ENCODE results near the gene STPG1.

The STPG1 gene

DNA sequence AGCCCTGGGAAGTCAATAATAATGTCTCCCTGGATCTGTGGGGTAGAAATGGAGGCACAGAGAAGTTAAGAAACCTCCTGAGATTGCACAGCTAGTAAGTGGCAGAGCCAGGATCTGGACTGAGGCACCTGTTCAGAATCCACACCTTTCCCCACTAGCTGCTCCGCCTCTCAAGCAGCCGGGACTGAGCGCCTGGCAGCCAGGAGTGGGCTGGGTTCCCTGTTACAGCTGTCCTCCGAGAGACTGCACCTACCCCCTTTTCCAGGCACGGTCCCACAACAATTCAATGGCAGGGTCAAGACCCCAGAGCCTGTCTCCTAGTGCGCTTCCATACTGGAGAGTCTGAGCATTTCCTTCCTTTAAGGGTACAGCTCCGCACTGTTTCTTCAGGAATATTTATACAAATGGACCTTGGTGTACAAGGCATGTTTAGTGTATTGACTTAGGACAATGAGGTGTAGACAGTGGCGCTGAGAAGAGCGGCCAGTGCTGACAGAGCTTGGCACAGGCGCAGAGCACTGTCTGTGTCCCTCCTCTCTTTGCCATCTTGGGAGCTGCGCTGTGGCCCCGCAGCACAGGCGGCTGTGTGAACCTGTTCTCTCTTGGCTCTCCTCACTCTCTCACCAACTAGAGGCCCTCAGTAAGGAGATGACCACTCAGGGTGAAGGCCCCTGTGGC lies 70.0 kb downstream of the STPG1 start:
- DNase-seq (ENCODE audit: low read depth, low spot score): no peak

DNA sequence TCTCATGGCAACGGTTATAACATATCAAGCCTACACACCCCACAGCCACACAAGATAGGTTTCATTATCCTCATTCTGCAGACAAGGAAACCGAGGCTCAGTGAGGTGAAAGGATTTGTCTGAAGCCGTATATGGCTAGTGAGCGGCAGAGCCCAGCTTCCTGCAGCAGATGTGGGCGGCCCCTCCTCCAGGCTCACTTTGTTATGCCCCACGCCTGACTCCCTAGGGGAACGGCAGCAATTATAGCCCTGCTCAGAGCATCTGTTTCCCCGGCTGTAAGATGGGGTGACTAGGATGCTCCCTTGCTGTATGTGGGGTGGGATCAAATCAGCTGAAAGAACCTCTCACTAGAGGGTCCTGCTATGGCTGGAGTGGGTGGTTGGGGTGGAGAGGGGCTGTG lies 72.3 kb downstream of the STPG1 start:
- no peak for DNase-seq (ENCODE audit: low read depth, low spot score)

DNA sequence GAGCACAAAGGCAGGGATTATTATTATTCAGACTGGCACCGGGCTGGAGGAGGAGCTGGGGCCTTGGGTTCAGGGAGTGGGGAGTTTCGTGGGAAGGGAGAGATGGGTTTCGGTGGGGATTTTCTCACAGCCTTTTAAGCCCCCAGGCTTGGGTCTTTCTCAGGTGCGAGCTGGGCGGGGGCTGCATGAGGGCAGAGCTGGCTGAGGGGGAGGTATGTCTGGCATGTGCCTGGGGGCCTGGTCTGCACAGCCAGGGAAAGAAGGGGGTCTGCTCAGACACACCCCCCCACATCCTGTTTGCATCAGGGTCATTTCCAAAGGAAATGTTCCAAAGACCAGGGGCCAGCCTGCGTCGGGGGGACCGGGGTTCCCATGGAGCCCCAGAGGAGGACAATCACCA lies 72.8 kb downstream of the STPG1 start:
- no peak for DNase-seq (ENCODE audit: low read depth, low spot score)

DNA sequence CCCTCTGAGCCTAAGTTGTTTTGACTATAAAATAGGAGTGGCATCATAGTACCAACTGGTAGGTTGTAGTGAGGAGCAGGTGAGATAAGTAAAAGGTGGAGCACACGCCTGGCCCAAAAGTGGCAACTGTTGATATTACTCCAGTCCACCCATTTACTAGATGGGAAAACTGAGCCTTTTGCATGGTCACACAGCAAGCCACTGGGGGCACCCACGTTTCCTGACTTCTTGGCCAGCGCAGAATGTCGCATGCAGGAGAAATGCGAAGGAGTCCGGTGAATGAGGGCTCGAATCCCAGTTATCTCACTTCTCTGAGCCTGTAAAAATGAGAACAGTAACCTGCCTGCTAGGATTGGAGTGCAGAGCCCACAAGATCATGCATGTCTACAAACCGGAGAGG lies 73.6 kb downstream of the STPG1 start:
- DNase-seq (ENCODE audit: low read depth, low spot score): no peak

DNA sequence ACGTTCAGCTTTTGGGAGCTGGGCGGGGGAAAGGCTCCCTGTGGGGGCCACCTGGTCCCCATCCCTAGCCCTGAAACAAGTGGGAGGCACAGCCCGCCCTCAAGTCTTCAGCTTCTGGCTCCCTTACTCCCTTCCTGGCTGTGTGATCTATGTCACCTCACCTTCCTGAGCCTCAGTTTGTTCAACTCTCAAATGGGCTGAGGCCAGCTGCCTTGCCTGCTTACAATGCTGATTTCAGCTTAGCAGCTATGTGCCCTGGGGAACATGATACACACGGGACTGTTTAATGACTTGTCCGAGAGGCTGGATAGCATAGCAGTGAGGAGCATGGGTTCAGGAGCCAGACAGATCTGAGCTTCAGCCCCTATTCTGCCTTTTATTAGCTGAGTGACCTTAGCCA lies 75.1 kb downstream of the STPG1 start:
- DNase-seq (ENCODE audit: low read depth, low spot score): no peak

DNA sequence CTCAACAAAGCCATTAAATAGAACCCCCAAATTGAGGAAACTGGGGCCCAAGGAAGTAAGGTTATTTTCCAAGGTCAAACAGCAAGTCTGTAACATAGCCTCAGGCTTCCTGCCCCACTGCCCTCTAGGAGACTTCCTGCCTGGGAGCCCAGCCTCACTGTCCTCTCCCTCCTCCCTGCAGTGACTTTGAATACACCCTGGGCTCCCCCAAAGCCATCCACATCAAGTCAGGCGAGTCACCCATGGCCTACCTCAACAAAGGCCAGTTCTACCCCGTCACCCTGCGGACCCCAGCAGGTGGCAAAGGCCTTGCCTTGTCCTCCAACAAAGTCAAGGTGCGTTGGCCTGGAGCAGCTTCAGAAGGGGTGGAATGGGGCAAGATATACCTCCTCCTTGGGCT lies 76.1 kb downstream of the STPG1 start:
- DNase-seq (ENCODE audit: low read depth, low spot score): no peak

DNA sequence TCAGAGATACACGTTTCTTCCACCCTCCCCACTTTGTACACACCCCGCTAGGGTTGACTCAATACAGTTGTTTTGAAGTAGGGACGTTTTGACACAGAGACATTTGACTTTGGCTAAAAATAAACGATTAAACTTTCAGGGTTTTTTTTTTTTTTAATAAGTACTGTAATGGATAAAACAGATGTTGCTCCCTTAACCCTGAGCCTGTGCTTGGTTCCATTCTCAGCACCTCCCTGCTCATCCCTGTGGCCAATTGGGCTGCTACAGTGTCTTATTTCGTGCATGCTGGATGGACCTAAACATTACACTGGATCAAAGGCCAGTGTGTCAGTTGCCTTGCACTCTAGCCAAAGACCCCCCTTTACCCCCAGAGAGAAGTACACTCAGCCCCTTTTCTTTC lies 77.5 kb downstream of the STPG1 start:
- no peak for DNase-seq (ENCODE audit: low read depth, low spot score)

DNA sequence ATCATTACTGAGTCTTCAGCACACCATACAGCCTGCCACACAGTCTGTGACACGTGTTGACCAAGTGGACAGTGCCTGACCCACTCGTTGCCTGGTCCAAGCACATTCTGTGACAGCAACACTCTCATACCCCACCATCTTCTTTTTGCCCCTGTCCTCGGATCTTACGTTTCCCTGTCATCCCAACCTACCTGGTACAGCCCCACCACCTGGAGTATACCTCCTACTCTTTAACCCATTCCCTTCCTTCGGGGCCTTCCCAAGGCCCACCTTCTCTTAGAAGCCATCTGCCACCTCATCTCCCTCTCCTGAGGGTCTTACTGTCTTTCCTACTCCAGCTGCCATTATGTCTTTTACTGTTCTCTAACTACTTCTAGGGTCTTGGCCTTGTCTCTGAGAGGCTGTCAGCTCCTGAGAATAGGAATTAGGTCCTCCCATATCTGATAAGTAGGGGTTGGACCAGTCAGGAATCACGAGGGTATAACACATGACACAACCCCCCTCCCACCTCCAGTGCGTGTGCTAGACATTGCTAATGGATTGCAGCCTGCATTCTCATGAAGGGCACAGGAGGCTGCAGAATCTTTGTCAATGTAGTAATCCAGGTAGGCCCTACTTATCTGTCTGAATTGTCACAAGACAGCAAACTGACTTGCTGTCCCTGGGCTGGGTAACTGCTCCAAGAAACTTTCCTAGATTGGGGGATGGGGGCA lies 81.5 kb downstream of the STPG1 start:
- no peak for DNase-seq (ENCODE audit: low read depth, low spot score)

DNA sequence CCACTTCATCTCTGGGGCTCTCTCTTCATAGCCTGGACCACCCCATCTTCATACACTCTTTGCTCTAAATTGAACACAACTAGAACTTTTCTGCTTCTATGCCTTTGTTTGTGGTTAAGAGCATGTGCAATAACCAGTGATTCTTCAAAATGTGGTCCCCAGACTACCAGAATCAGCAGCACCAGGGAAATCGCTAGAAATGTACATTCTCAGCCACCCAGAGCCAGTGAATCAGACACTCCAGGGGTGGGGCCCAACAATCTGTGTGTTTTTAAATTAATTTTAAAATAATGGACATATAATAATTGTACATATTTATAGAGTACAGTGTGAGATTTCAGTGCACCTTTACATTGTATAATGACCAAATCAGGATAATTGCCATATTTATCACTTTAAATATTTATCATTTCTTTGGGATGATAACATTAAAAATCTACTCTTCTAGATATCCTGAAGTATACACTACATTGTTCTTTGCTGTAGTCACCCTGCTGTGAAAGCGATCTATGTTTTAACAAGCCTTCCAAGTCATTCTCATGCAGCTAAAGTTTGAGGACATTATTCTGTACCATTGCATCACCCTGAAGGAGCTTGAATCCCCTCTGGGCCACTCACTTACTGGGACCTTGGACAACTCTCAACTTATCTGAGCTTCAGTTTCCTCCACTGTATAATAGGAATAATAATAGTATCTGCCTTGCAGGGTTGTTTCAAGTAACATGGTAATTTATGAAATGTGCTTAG lies 83.6 kb downstream of the STPG1 start:
- no peak for DNase-seq (ENCODE audit: low read depth, low spot score)

DNA sequence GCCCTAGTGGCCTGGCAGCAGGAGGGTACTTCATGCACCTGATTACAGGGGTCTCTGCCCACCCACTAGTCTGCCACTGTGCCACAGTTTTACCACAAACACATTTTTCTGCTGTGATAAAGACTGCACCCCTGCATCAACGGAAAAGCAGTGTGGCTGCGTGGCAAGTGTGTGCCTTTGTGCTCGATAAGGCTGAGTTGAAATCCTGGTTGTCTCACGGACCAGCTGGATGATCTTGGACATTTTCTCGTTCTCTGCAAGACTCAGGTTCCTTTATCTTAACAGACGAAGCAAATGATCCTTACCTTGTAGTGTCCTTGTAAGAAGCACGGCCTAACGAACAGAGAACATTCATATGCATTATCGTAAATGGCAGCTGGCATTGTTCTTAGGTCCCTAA lies 84.3 kb downstream of the STPG1 start:
- DNase-seq (ENCODE audit: low read depth, low spot score): no peak

DNA sequence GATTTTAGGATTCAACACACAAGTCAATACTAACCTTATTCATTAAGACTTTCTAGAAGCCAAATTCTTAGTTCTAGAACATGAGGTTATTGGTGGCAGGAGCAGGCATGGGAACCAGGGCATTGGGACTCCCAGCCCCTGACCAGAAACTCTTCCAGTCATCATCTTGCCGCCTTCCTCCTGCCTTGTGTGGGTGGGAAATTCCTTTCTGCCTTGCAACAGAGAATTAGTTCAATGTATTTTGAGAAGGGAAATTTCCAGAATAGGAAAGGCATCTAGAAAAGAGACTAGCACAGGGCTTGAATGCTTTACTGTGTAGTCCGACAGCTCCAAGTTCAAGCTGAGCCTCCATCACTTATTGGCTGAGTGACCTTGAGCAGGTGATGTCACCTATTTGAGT lies 85.7 kb downstream of the STPG1 start:
- DNase-seq (ENCODE audit: low read depth, low spot score): no peak

DNA sequence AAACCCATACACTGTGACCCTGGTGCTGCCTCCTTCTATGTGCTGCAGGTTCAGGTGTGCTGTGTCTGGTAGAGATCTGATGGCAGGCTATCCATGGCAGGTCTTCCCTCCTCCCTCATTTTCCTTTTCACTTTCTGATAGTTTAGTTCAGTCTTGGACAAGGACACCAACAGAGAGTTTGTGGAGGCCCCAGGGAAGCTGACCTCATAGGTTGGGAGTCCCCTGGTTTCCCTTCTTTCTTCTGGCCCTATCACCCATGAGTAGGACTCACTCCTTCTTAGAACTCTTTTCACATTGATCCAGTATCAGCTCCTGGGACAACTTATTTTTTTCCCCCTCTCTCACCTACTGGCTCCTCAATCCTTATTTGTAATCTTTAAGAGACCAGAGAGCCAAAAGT lies 86.1 kb downstream of the STPG1 start:
- no peak for DNase-seq (ENCODE audit: low read depth, low spot score)

DNA sequence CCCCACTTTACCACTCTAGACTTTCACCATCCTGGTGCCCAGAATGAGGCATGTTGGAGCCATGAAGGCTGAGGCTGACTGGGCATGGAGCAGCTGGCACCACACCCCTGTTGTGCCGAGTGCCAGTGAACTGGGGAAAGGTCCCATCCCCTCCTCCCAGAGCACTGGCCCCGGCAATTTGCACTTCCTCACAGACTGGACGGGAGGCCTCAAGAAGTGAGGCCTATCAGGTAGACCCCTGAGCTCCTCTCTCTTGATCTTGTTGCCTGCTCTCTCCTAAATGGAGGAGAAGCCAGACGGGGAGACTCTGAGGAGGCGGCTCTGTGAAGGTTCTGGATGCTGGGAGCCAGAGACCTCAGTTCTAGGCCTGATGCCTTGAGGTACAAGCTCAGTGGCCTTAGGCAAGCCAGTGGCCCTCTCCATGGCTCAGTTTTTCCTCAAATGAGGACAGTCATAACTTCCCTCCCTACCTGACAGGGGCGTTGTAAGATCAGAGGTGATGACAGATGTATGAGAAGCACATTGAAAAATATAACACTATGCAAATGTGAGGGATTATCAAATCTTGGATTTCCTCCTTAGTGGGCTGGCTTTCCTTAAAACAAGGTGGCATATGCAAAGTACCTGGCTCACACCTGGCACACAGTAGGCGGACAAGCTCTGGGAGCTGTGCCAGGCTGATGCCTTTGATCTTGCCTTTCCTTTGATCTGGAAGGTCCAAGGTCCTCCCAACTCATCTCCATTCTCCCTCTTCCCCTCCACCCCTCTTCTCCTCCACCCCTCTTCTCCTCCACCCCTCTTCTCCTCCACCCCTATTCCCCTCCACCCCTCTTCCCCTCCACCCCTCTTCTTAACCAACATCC lies 87.8 kb downstream of the STPG1 start:
- DNase-seq (ENCODE audit: low read depth, low spot score): no peak

DNA sequence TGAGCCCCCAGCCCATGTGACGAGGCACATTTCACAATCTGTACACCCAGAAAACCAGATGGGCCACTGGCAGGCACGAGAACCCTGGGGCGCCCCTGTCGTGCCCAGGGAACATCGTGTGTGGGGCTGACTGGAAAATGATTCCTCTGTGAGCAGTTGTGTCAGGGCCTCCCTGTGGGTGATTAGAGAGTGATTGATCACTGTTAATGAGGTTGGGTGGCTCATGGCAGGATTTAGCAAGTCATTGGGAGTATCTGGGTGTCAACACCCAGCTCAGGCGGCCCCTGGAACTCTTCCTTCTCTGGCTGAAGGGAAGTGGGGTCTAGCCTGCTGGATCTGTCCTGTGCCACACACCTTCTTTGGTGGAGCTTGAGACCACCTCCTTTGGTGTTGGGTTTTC lies 88.7 kb downstream of the STPG1 start:
- no peak for DNase-seq (ENCODE audit: low read depth, low spot score)

DNA sequence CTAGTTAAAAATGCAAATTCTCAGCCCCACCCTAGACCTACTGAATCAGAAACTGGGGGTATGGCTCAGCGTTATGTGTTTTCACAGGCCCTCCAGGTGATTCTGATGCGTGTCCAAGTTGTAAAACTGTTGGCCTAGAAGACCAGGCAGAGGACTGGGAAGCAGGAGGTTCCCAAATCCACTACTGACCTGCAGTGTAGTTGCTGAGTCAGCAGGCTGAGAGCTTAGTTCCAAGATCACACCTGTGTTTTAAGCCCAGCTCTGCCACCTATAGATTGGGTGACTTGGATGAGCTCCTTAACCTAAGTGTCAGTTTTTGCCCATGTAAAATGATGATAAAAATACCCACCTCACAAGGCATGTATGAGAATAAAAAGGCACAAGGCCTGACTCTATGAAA lies 90.3 kb downstream of the STPG1 start:
- DNase-seq (ENCODE audit: low read depth, low spot score): no peak

DNA sequence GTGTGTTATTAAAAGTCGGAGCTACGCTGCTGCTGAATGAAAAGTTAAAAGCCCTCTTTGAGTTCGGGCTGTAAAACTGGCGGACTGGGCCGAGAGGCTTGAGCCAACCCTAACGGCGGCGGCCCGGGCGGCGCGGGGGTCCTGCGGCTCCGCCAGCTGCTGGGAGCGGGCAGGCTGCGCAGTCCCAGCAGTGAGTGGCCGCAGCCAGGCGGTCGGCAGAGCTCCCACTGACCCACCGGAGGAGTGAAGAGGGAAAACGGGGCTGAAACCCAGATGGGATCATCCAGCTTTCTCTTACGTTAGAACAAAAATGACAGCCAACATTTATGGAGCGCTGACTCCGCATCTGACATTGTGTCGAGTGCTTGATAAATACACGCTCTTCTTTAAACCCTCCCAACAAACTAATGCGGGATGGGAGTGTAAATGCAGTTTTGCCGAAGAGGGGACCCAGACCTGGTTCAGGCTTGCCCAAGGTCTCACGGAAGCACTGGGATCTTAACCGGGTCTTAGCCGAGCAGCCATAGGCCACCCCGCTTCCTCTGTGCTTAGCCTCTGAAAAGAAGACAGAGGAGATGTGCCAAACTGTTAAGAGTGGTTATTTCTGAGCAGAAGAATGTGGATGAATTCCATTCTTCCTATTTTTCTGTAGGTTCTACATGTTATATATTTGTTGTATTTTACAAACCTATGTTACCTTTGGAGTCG lies 91.0 kb downstream of the STPG1 start:
- no peak for DNase-seq (ENCODE audit: low read depth, low spot score)

DNA sequence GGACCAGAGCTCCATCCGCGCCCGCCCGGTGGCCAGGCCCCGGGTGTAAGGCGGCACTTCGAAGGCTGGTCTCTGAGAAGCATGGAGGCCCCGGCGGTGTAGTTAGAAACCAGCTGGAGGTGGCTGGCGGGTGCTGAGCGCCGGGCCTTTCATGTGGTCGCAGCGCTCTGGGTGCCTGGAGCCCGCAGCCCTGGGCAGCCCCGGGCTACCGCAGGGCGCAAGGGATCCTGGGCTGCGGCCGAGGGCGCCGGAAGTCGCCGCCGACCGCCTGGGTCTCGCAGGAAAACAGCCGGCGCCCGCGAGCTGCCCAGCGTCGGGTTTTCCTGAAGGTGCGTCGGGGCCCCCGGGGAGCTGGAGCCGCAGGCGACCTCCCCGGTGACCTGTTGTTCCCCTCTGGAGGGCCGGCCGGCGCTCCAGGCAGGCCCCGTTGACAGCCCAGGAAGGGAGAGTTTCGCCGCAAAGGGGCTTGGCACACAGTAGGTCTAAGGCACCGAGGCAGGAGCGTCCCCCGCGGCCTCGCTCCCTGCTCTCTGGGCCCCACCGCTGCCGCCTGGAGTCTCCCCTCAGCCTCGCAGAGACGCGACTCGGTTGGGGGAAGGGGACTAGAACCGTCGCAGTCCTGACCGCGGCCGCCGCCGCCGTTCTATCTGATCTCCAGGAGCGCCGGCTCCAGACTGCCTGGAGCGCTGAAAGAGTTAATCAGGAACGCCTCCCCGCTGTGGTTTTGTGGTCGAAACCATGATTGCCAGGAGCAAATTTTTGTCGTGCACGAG lies 91.7 kb downstream of the STPG1 start:
- no peak for DNase-seq (ENCODE audit: low read depth, low spot score)

DNA sequence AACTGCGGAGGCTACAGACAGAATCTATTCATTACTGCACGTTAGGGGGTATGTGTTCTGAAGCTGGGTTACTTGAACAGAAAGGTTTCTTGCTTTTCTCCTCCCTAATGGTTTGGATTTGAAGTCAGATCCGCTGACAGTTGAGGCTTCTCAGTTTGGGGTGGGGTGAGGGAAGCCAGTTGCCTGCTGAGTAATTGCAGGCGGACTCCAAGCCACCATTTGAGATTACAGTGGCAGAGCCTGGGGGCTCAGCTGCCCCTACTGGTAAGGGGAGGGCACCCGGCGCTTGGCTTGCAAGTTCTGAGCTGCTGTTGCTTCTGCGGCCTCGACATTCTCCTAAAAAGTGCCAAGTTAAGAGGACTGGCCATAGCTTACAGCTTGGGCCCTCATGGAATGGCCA lies 92.5 kb downstream of the STPG1 start:
- no peak for DNase-seq (ENCODE audit: low read depth, low spot score)

DNA sequence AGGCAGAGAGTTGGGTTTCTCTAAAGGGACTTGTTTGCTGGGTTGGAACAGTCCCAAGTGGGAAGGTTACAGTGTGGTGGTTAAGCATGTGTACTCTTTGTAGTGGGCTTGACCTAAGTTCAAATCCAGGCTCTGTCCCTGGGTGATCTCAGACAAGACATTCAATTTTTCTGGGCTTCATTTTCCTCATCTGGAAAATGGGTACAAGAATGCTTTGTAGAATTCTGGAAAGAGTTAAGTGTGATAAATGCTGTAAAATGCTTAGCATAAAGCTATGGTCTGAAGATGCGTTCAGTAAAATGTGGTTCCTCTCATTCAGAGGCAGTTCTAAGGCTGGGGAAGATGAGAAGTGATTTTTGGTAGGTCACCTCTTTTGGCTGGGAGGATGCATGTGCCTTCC lies 93.6 kb downstream of the STPG1 start:
- DNase-seq (ENCODE audit: low read depth, low spot score): no peak

DNA sequence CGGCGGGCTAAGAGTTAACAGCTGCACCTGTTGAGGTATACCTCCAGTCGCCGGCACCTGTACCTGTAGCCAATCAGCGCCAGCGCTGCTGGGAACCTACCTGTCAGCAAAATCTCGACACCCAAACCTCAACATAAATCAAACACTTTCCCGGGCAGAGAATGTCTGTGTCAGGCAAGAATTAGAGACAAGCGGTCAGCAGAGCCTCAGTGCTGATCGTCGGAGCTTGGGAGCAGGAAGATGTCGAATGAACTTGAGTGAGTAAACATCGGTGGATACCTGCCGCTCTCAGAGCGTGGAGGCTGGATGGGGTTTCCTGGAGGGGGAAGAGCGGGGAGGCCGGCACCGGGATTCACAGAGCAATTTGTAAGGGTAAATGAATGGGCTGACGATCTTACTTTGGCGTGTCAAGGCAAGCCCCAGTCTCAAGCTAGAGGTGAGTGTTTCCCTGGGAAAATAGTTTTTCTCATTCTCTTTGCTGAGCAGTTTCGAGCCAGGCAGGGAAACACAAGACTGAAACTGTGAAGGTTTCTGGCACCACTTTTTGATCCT lies 94.2 kb downstream of the STPG1 start, which contains the start of gene GRHL3:
Gene GRHL3, plus strand, starts transcription at position 46 of the 552 bp plus-strand sequence. Its CDS starts 195 bp downstream, at position 241.
- no peak for DNase-seq (ENCODE audit: low read depth, low spot score)
